Trophoblast cell (in vitro differentiated cells and primary cell): ENCODE results near the gene TAS2R40.

Source experiments
- DNase-seq, 2 donors: peaks; one replicate each; pipeline ENCODE4 v3.0.0-alpha.2; 2016
- H2AFZ ChIP-seq: 2 replicates; pipeline ENCODE4 v1.6.1; 2013; ENCODE audit warnings: low read length, moderate library complexity, mild to moderate bottlenecking; ENCODE audit not compliant: insufficient read depth, poor library complexity
- H2AK5ac ChIP-seq: 2 replicates; pipeline ENCODE4 v1.6.1; 2013; ENCODE audit warnings: mild to moderate bottlenecking, low read length
- H2BK120ac ChIP-seq: 2 replicates; pipeline ENCODE4 v1.6.1; 2013; ENCODE audit warnings: low read length, mild to moderate bottlenecking, moderate library complexity; ENCODE audit not compliant: insufficient read depth, poor library complexity
- H2BK12ac ChIP-seq: 2 replicates; pipeline ENCODE4 v1.6.1; 2013; ENCODE audit warnings: mild to moderate bottlenecking, low read length, moderate library complexity
- H2BK5ac ChIP-seq: 2 replicates; pipeline ENCODE4 v1.6.1; 2013; ENCODE audit warnings: low read length, low read depth, moderate library complexity, mild to moderate bottlenecking; ENCODE audit not compliant: poor library complexity
- H3K14ac ChIP-seq: 2 replicates; pipeline ENCODE4 v1.6.1; 2013; ENCODE audit warnings: mild to moderate bottlenecking, low read length
- H3K18ac ChIP-seq: 2 replicates; pipeline ENCODE4 v1.6.1; 2013; ENCODE audit warnings: mild to moderate bottlenecking, low read length
- H3K23ac ChIP-seq: 2 replicates; pipeline ENCODE4 v1.6.1; 2013; ENCODE audit warnings: low read length
- H3K27ac ChIP-seq: 2 replicates; pipeline ENCODE4 v1.5.1; 2013; ENCODE audit warnings: low read depth, mild to moderate bottlenecking, inconsistent platforms, low read length, moderate library complexity
- H3K27me3 ChIP-seq: 2 replicates; pipeline ENCODE4 v1.6.1; 2013; ENCODE audit warnings: inconsistent platforms, mild to moderate bottlenecking, low read length, moderate library complexity; ENCODE audit not compliant: insufficient read depth
- H3K36me3 ChIP-seq, 2 experiments: 1 replicate in 1 of 2; 2 replicates in 1 of 2; pipeline ENCODE4 v1.6.1; 2013; ENCODE audit warnings: low read length in 2 of 2, mild to moderate bottlenecking in 2 of 2, moderate library complexity in 1 of 2; ENCODE audit not compliant: insufficient read depth in 2 of 2, control insufficient read depth in 1 of 2
- H3K4ac ChIP-seq: 2 replicates; pipeline ENCODE4 v1.6.1; 2013; ENCODE audit warnings: low read depth, mild to moderate bottlenecking, low read length, moderate library complexity
- H3K4me1 ChIP-seq, 2 experiments: 1 replicate in 1 of 2; 2 replicates in 1 of 2; pipeline ENCODE4 v1.6.1; 2013; ENCODE audit warnings: low read length in 2 of 2, mild to moderate bottlenecking in 2 of 2, moderate library complexity in 1 of 2; ENCODE audit not compliant: insufficient read depth in 2 of 2, control insufficient read depth in 1 of 2
- H3K4me2 ChIP-seq: 2 replicates; pipeline ENCODE4 v1.6.1; 2013; ENCODE audit warnings: inconsistent platforms, mild to moderate bottlenecking, low read length, moderate library complexity
- H3K4me3 ChIP-seq: 2 replicates; pipeline ENCODE4 v1.5.1; 2013; ENCODE audit warnings: mild to moderate bottlenecking, low read depth, low read length, inconsistent platforms
- H3K79me1 ChIP-seq: one replicate; pipeline ENCODE4 v1.6.1; 2013; ENCODE audit warnings: low read length
- H3K79me2 ChIP-seq: 2 replicates; pipeline ENCODE4 v1.6.1; 2013; ENCODE audit warnings: low read length, mild to moderate bottlenecking; ENCODE audit not compliant: control insufficient read depth, insufficient read depth, poor library complexity
- H3K9ac ChIP-seq: 2 replicates; pipeline ENCODE4 v1.6.1; 2013; ENCODE audit warnings: mild to moderate bottlenecking, low read length
- H3K9me3 ChIP-seq: 2 replicates; pipeline ENCODE4 v1.6.1; 2013; ENCODE audit warnings: low read depth, mild to moderate bottlenecking, control low read depth, inconsistent platforms, low read length; ENCODE audit not compliant: insufficient read depth
- H4K12ac ChIP-seq: 2 replicates; pipeline ENCODE4 v1.6.1; 2013; ENCODE audit warnings: low read depth, mild to moderate bottlenecking, low read length, moderate library complexity
- H4K8ac ChIP-seq: 2 replicates; pipeline ENCODE4 v1.6.1; 2013; ENCODE audit warnings: low read depth, mild to moderate bottlenecking, low read length, moderate library complexity
- H4K91ac ChIP-seq: one replicate; pipeline ENCODE4 v1.6.1; 2013; ENCODE audit warnings: low read depth, mild to moderate bottlenecking, low read length, moderate library complexity
- WGBS: extraction: QIAGEN DNeasy Blood & Tissue Kit; methylation state at CpG from one replicate; pipeline ENCODE4 v1.1.7; 2013; ENCODE audit warnings: missing lambda C conversion rate; ENCODE audit not compliant: insufficient read length, insufficient coverage; ENCODE audit errors: extremely low coverage; 5-methylcytosine and 5-hydroxymethylcytosine counted together

TAS2R40 gene

GRCh38 chr7:143188994-143189393, 32.8 kb upstream of the TAS2R40 start:
- Histone ChIP-seq H3K14ac (no peak overlapping the region), H3K36me3 (no peaks in the 10 kb centered on the region), H3K9me3 (no peaks in the 10 kb centered on the region), H3K4me1 (no peaks in the 10 kb centered on the region), H3K79me1 (no peaks in the 10 kb centered on the region), H3K79me2 (no peaks in the 10 kb centered on the region), H4K91ac (no peak overlapping the region), H2AK5ac (no peak overlapping the region), H3K18ac (no peak overlapping the region), H2BK12ac (no peak overlapping the region), H3K4me3 (no peak overlapping the region), H4K12ac (no peak overlapping the region), H3K4me2 (no peak overlapping the region), H3K23ac (no peak overlapping the region), H4K8ac (no peak overlapping the region), H2BK120ac (no peak overlapping the region), H3K9ac (no peak overlapping the region), H3K27ac (no peak overlapping the region), H2BK5ac (no peak overlapping the region), H3K27me3 (no peaks in the 10 kb centered on the region), H3K4ac (no peak overlapping the region), H2AFZ (no peak overlapping the region)
- no CpG with 5 or more reads among the region's 6 CpGs for WGBS
- no peak for DNase-seq

- no peak for DNase-seq
- no peak overlapping the region for H4K8ac ChIP-seq
- no peak overlapping the region for H3K23ac ChIP-seq
- no peak overlapping the region for H2AFZ ChIP-seq
- H3K4me3 ChIP-seq, result no peak overlapping the region
- H3K14ac ChIP-seq, result no peak overlapping the region
- no peak overlapping the region for H4K91ac ChIP-seq
- no peak overlapping the region for H3K9ac ChIP-seq
- no peak overlapping the region for H2AK5ac ChIP-seq
- H2BK120ac ChIP-seq, result no peak overlapping the region
- H2BK12ac ChIP-seq, result no peak overlapping the region
- no peak overlapping the region for H3K4ac ChIP-seq
- H3K27ac ChIP-seq, result no peak overlapping the region
- no peaks in the 10 kb centered on the region for H3K79me2 ChIP-seq
- no peaks in the 10 kb centered on the region for H3K27me3 ChIP-seq
- H4K12ac ChIP-seq, result no peak overlapping the region
- no peaks in the 10 kb centered on the region for H3K79me1 ChIP-seq
- no peaks in the 10 kb centered on the region for H3K36me3 ChIP-seq
- H3K9me3 ChIP-seq, result no peaks in the 10 kb centered on the region
- no peak overlapping the region for H3K4me2 ChIP-seq
- H3K4me1 ChIP-seq, result no peaks in the 10 kb centered on the region
- no CpG with 5 or more reads among the region's 2 CpGs for WGBS
- H2BK5ac ChIP-seq, result no peak overlapping the region
- no peak overlapping the region for H3K18ac ChIP-seq
These were observed 28.0 kb upstream of the TAS2R40 start for GRCh38 chr7:143193880-143194279.

- Histone ChIP-seq H2BK120ac (no peak overlapping the region), H3K4me3 (no peak overlapping the region), H3K79me1 (no peaks in the 10 kb centered on the region), H3K4ac (no peak overlapping the region), H2AK5ac (no peak overlapping the region), H3K9ac (no peak overlapping the region), H3K23ac (no peak overlapping the region), H3K4me2 (no peak overlapping the region), H2AFZ (no peak overlapping the region), H3K79me2 (no peaks in the 10 kb centered on the region), H4K8ac (no peak overlapping the region), H2BK5ac (no peak overlapping the region), H3K36me3 (no peaks in the 10 kb centered on the region), H3K4me1 (peaks cover 0 to 2% of the 10 kb centered on the region in 2 experiments), H4K91ac (no peak overlapping the region), H3K27me3 (no peaks in the 10 kb centered on the region), H3K27ac (no peak overlapping the region), H3K18ac (no peak overlapping the region), H4K12ac (no peak overlapping the region), H2BK12ac (no peak overlapping the region), H3K9me3 (no peaks in the 10 kb centered on the region), H3K14ac (no peak overlapping the region)
- no CpG with 5 or more reads among the region's 4 CpGs for WGBS
- DNase-seq, result no peak
These were observed 22.8 kb upstream of the TAS2R40 start for GRCh38 chr7:143199040-143199439.

GRCh38 chr7:143202161-143202560, 19.7 kb upstream of the TAS2R40 start:
- no peaks in the 10 kb centered on the region for H3K79me1 ChIP-seq
- no peak overlapping the region for H3K18ac ChIP-seq
- WGBS, result no CpG with 5 or more reads among the region's 2 CpGs
- H3K14ac ChIP-seq, result no peak overlapping the region
- H3K36me3 ChIP-seq, result no peaks in the 10 kb centered on the region
- H2AFZ ChIP-seq, result no peak overlapping the region
- no peak overlapping the region for H3K23ac ChIP-seq
- H2BK120ac ChIP-seq, result no peak overlapping the region
- no peak overlapping the region for H4K8ac ChIP-seq
- H3K9ac ChIP-seq, result no peak overlapping the region
- no peak for DNase-seq
- H2AK5ac ChIP-seq, result no peak overlapping the region
- no peak overlapping the region for H2BK5ac ChIP-seq
- no peak overlapping the region for H3K4ac ChIP-seq
- H3K27me3 ChIP-seq, result no peaks in the 10 kb centered on the region
- no peak overlapping the region for H3K4me2 ChIP-seq
- H4K91ac ChIP-seq, result no peak overlapping the region
- H3K4me3 ChIP-seq, result no peak overlapping the region
- H4K12ac ChIP-seq, result no peak overlapping the region
- H3K27ac ChIP-seq, result no peak overlapping the region
- H3K79me2 ChIP-seq, result no peaks in the 10 kb centered on the region
- H2BK12ac ChIP-seq, result no peak overlapping the region
- no peaks in the 10 kb centered on the region for H3K9me3 ChIP-seq
- H3K4me1 ChIP-seq, result peaks cover 0 to 2% of the 10 kb centered on the region in 2 experiments
